Measurements from ENCODE around the gene NEK9.
A peak's percentile ranks its signal among the peaks of the same experiment; 100 is the strongest.

Gene NEK9

GRCh38 chr14:75067212-75067611 lies 59.6 kb downstream of the NEK9 start:
- H3K27ac ChIP-seq, result peak overlapping the region in 1 of 2 donors; percentile 89
- no peaks in the 10 kb centered on the region for H3K27me3 ChIP-seq
- no peak for DNase-seq
- no peak for TF ChIP-seq CTCF (IDR thresholded peaks at IDR 0.05)
- intact Hi-C loops (cut with DNase I; ENCODE audit: low total_unique reads), result loop anchor here (10.0 kb wide), 1 partner anchor 112 kb away; the partner anchor contains the start of gene PGF
- H3K9me3 ChIP-seq, result no peaks in the 10 kb centered on the region
- no peak overlapping the region for H3K4me3 ChIP-seq
- peaks cover 0 to 44% (median 25%) of the 10 kb centered on the region in 4 donors for H3K4me1 ChIP-seq
- H3K36me3 ChIP-seq, result no peaks in the 10 kb centered on the region

GRCh38 chr14:75066691-75067090 lies 60.2 kb downstream of the NEK9 start:
- no peak for TF ChIP-seq CTCF (IDR thresholded peaks at IDR 0.05)
- Histone ChIP-seq H3K4me3 (no peak overlapping the region), H3K36me3 (no peaks in the 10 kb centered on the region), H3K4me1 (peaks cover 0 to 44% (median 25%) of the 10 kb centered on the region in 4 donors), H3K27ac (no peak overlapping the region), H3K9me3 (no peaks in the 10 kb centered on the region), H3K27me3 (no peaks in the 10 kb centered on the region)
- intact Hi-C loops (cut with DNase I; ENCODE audit: low total_unique reads), result loop anchor here (10.0 kb wide), 1 partner anchor 112 kb away; the partner anchor contains the start of gene PGF
- no peak for DNase-seq

- Histone ChIP-seq H3K36me3 (no peaks in the 10 kb centered on the region), H3K9me3 (no peaks in the 10 kb centered on the region), H3K4me1 (peaks cover 0 to 36% (median 15%) of the 10 kb centered on the region in 4 donors), H3K4me3 (peak overlapping the region; percentile 70 to 88), H3K27me3 (no peaks in the 10 kb centered on the region), H3K27ac (peak overlapping the region; percentile 75 to 82)
- intact Hi-C loops (cut with DNase I; ENCODE audit: low total_unique reads), result loop anchor here (10.0 kb wide), 1 partner anchor 109 kb away; the partner anchor contains the start of gene PGF
- DNase-seq, result no peak
- TF ChIP-seq CTCF (IDR thresholded peaks at IDR 0.05), result no peak
Measured at GRCh38 chr14:75064205-75064567, 62.7 kb downstream of the NEK9 start.

GRCh38 chr14:75063491-75064204 lies 63.2 kb downstream of the NEK9 start, which contains the start of gene ACYP1:
Gene ACYP1, minus strand, starts transcription at chr14:75064024. Its CDS starts 471 bp downstream, at chr14:75063553.
- peak within 1 kb of the TSS; percentile 70 to 88 for H3K4me3 ChIP-seq
- no peaks in the 10 kb centered on the region for H3K36me3 ChIP-seq
- DNase-seq, result peak; percentile 93 to 96
- H3K4me1 ChIP-seq, result peaks cover 0 to 36% (median 15%) of the 10 kb centered on the region in 4 donors
- TF ChIP-seq CTCF (IDR thresholded peaks at IDR 0.05), result no peak
- peak within 1 kb of the TSS; percentile 75 to 82 for H3K27ac ChIP-seq
- intact Hi-C loops (cut with DNase I; ENCODE audit: low total_unique reads), result loop anchor here (10.0 kb wide), 1 partner anchor 109 kb away; the partner anchor contains the start of gene PGF
- H3K27me3 ChIP-seq, result no peaks in the 10 kb centered on the region
- no peaks in the 10 kb centered on the region for H3K9me3 ChIP-seq

- Histone ChIP-seq H3K4me1 (peaks cover 0 to 29% (median 12%) of the 10 kb centered on the region in 4 donors), H3K36me3 (no peaks in the 10 kb centered on the region), H3K9me3 (no peaks in the 10 kb centered on the region), H3K27ac (peak overlapping the region; percentile 75 to 82), H3K4me3 (peak overlapping the region; percentile 70 to 88), H3K27me3 (no peaks in the 10 kb centered on the region)
- no peak for TF ChIP-seq CTCF (IDR thresholded peaks at IDR 0.05)
- DNase-seq, result no peak
- intact Hi-C loops (cut with DNase I; ENCODE audit: low total_unique reads), result loop anchor here (10.0 kb wide), 1 partner anchor 108 kb away; the partner anchor contains the start of gene PGF
Measured at GRCh38 chr14:75063013-75063412, 63.8 kb downstream of the NEK9 start.
